Middle frontal gyrus (tissue), 1 donor: ENCODE measurements around the gene NIPAL3.
"Not testable (repeated sequence)": the region's sequence is repeated elsewhere in the genome, so short reads cannot be mapped to it uniquely, and the experiment has no call there.

ENCODE experiments used
- DNase-seq: peaks from one replicate; pipeline ENCODE4 v3.0.0-alpha.2; 2015; ENCODE audit warnings: low spot score; ENCODE audit errors: extremely low spot score

Gene NIPAL3

DNA sequence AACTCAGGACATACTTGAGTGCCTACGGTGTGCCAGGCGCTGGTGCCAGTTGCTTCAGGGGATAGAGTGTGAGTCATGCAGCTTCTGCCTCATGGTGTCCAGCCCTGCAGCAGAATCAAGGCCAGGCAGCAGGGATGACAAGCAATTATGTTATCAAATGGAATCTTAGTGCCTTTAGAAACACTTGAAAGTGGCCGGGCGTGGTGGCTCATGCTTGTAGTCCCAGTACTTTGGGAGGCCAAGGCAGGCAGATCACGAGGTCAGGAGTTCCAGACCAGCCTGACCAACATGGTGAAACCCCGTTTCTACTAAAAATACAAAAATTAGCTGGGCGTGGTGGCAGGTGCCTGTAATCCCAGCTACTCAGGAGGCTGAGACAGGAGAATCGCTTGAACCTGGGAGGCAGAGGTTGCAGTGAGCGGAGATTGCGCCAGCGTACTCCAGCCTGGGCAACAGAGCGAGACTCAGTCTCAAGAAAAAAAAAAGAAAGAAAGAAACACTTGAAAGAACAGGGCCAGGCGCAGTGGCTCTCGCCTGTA is 100.1 kb downstream of the NIPAL3 start:
- not testable (repeated sequence) for DNase-seq

DNA sequence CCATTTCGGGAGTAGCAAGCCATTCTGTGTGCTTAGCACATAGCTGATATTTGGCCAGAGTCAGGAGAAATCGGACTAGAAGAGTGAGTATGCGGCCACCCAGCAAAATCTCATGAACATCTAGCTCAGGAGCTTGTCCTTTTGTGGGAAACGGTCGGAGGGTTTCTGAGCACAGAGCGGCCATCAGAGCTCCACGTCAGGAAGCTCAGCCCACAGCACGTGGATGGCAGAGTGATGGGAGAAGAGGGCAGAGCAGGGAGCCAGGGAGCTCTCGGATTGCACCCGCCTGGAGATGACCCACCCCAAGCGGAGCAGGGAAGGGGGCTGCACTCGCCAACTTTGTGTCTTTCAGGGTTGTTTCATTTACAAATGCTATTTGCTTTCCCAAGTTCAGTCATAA is 100.9 kb downstream of the NIPAL3 start:
- DNase-seq, result no peak

DNA sequence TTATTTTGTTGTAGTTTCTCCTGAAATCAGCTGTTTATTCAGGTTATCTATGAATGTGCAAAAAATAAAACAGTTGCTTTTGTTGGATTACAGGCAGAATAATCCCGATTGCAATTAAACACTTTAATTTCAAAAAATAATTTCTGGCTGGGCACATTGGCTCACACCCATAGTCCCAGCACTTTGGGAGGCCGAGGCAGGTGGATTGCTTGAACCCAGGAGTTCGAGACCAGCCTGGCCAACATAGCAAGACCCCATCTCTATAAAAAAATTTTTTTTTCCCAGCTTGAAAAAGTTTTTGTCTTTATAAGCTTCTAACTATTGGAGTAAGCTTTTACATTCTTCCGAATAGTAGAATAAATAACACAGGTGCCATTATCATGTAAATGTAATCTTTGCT is 102.3 kb downstream of the NIPAL3 start:
- DNase-seq, result no peak

DNA sequence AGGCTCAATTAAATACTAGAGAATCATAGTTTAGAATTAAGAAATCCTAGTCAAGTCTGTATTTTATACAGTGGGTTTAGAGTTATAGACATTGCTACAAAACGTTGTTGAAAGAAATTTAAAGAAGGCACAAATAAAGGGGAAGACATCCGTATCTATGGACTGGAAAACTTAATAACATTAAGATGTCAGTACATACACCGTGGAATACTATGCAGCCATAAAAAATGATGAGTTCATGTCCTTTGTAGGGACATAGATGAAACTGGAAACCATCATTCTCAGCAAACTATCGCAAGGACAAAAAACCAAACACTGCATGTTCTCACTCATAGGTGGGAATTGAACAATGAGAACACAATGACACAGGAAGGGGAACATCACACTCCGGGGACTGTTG is 104.7 kb downstream of the NIPAL3 start:
- DNase-seq, result not testable (repeated sequence)
